Astrocyte of the cerebellum (primary cell): ENCODE data around the gene URAD.

ENCODE experiments used
- DNase-seq: peaks from one replicate; pipeline ENCODE4 v3.0.0-alpha.2; 2011; ENCODE audit warnings: low read depth
- H3K4me3 ChIP-seq: 2 replicates; pipeline ENCODE4 v1.5.1; 2011; ENCODE audit warnings: mild to moderate bottlenecking, low read depth, low read length, moderate library complexity
- in situ Hi-C: cut with HindIII; loops from 2 replicates; pipeline ENCODE4 v1.10.0; 2017; ENCODE audit warnings: low sequenced_read_pairs
- TF ChIP-seq, protein P1 (sequence below): IDR thresholded peaks from 2 replicates; pipeline ENCODE4 v1.5.1; 2012; ENCODE audit warnings: low read length, low read depth, moderate library complexity, mild to moderate bottlenecking; ENCODE audit errors: missing control alignments

URAD gene

DNA sequence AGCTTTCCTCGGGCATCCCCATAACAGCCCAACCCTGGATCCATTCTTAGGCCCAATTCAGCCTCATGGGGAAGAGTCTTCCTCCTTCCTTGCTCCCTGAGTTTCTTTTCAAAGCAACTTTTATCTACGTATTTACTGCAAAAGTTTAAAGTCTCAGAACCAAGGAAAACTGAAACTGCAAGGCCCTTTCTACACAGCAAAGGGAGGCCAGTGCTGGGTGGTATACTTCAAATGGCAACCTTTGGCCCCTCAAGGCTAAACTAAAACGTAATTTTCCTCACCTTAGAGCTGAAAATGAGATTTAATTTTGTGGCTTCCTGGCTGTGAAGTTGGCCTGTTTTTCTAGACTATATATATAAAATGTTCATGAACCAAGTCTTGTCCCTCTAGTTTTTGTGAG is 25.0 kb downstream of the URAD start:
- H3K4me3 ChIP-seq: no peak overlapping the region
- no peak for DNase-seq
- in situ Hi-C loops: loop anchor here (25.0 kb wide), 1 partner anchor 126 kb away; no protein-coding TSS in a partner anchor
- TF ChIP-seq, protein P1, sequence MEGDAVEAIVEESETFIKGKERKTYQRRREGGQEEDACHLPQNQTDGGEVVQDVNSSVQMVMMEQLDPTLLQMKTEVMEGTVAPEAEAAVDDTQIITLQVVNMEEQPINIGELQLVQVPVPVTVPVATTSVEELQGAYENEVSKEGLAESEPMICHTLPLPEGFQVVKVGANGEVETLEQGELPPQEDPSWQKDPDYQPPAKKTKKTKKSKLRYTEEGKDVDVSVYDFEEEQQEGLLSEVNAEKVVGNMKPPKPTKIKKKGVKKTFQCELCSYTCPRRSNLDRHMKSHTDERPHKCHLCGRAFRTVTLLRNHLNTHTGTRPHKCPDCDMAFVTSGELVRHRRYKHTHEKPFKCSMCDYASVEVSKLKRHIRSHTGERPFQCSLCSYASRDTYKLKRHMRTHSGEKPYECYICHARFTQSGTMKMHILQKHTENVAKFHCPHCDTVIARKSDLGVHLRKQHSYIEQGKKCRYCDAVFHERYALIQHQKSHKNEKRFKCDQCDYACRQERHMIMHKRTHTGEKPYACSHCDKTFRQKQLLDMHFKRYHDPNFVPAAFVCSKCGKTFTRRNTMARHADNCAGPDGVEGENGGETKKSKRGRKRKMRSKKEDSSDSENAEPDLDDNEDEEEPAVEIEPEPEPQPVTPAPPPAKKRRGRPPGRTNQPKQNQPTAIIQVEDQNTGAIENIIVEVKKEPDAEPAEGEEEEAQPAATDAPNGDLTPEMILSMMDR: no peak

DNA sequence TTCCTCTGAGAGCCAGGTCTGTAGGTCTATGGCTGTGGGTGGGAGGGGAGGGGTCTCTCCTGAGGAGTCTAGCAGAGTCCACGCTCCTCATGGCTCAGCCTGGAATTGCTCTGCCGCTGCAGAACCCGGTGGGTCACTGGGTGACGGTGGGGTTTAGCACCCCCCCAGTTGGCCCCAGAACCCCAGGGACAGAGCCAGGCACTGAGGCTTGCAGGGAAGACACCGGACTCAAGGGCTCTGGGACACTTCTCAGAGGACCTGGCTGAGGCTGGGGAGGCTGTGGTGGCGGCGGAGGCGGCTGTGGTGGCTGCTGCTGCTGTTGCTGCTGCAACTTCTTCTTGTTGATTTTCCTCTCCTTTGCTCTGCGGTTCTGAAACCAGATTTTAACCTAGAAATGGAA is 25.5 kb downstream of the URAD start:
- TF ChIP-seq, protein P1: no peak
- in situ Hi-C loops: loop anchor here (25.0 kb wide), 1 partner anchor 126 kb away; no protein-coding TSS in a partner anchor
- DNase-seq: no peak
- no peak overlapping the region for H3K4me3 ChIP-seq

DNA sequence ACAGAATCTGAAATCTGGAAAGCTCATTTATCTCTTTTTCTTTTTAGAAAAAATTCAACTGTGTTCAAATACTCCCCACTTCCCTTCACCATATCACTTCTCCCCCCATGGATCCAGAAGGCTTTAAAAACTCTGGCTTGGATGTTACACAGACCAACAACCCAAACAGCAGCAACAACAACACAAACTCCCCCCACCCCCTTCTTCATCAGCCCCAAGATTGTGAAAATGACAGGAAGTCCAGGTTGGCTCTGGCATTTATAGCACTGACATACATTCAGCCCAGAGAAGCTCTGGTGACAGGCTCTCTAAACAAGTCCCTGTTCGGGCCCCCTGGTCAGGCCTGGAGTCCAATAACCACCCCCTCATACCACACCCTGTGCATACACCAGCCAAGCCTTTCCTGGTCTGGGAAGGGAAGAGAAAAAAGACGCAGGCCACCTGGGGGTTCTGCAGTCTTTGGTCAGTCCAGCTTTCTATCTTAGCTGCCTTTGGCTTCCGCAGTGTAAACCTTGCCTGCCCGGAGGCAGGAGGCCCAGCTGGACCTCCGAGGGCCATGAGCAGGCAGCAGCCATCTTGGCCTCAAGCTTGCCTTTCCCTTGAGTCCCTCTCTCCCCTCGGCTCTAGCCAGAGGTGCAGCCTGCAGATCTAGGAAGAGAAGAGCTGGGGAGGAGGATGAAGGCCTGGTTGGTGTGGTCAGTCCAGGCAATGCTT is 26.2 kb downstream of the URAD start:
- H3K4me3 ChIP-seq: no peak overlapping the region
- DNase-seq: no peak
- TF ChIP-seq, protein P1: no peak
- in situ Hi-C loops: loop anchor here (25.0 kb wide), 1 partner anchor 125 kb away; no protein-coding TSS in a partner anchor

DNA sequence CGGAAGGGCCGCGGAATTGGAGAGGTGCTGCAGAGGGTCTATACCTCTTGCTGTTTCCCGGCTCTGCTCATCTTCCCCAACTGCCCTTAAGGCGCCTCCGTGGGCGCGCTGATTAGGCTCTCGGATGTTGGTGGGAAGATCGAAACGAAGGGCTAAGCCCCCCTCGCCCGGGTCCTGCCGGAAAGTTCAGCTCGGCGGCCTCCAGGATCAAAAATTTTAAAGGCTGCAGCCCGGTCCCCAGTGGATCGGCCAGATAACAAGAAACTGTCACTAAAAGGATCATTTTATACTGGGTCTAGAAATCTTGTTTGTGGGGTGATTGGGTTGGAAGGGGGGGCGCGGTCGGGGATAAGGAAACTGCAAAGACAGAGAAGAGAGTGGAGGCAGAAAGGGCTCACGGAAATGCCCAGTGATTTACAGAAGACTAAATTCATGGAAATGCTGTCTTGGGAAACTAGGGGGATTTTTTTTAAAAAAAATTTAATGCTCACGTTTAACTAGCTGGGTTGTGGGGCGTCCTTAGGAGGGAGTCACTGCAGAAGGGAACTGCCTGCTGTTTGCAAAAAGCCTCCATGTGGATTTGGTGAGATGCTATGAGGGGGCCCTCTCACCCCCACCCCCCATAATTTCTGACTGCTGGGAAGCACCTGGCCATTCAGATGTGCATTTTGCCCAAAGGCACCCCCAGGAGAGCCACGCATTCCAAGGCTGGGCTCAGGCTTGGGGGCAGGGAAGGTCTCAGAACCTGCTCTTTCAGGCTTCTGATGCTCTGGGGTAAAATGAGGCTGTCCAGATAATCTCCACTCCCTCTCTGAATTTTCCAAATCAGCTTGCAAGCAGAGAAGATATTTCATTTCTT is 27.0 kb downstream of the URAD start:
- no peak overlapping the region for H3K4me3 ChIP-seq
- no peak for DNase-seq
- in situ Hi-C loops: loop anchor here (25.0 kb wide), 1 partner anchor 124 kb away; no protein-coding TSS in a partner anchor
- TF ChIP-seq, protein P1: no peak

DNA sequence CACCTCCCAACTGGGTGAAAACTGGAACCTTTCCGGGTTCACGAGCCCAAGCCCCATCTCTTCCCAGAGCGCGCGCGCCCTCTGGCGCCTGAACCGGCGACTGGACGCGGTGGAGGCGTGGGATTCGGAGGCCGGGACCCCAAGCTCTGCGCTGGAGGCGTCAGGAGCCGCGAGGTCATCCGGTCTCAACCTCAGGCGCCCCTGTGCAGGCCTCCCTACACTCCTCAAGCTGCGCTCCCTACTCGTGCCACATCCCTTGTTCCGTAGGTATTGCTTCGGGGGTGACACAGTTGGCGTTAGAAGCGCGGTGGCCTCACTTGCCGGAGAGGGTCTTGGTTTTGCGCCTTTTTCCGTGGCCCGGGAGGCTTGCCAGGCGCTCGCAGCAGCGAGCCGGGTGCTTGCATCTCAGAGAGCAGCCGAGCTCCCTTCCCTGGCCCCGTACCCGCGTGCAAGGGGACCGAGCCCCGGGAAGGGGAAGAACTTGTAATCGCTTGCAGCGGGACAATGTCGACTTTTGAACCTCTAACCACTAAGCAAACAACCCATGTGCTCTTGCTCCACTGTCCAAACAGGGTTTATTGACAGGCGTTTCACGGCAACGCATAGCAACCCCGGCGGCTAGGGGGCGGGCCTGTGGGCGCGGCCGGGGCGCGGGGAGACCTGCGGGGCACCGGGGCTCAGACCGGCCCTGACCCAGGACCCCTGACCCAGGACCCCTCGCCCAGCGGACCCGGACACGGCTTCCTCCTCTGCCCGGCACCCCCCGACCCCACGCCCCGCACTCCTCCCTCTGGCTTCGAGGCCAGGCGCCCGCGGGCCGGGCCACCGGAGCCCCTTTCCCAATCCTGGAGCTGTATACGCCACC is 27.9 kb downstream of the URAD start:
- DNase-seq: no peak
- in situ Hi-C loops: loop anchor here (25.0 kb wide), 1 partner anchor 123 kb away; no protein-coding TSS in a partner anchor
- TF ChIP-seq, protein P1: peak; percentile 30
- H3K4me3 ChIP-seq: no peak overlapping the region

DNA sequence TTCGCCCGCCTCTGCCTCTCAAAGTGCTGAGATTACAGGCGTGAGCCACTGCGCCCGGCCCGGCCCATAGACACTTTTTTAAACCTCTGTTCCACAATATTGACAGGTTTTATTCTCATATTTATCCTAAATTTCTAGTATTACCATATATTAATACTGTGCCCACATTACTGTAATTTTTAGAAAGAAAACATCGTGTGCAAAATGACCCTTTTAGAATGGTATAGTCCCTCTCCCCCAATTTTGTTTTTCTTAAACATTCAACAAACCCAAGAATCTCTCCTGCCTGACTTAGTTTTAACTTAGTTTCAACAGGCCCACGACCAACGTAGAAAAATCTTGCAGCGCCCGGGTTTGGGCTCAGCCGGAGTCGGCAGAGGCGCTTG is 28.5 kb downstream of the URAD start:
- TF ChIP-seq, protein P1: no peak
- in situ Hi-C loops: loop anchor here (25.0 kb wide), 1 partner anchor 123 kb away; no protein-coding TSS in a partner anchor
- H3K4me3 ChIP-seq: no peak overlapping the region
- no peak for DNase-seq
